B cell (primary cell): ENCODE measurements around the gene PDGFA. TPM values are rescaled to one million over a fixed set of nuclear protein-coding genes. Genes with fewer than 3 reads are reported as not detected.

Experiments used
- ATAC-seq: fragments of 200-7000 bp; cut with Tn5 transposase; one replicate; pipeline ENCODE4 v1.10.0; 2021; ENCODE audit warnings: low read depth, mild to moderate bottlenecking, moderate number of reproducible peaks, moderate library complexity
- CTCF ChIA-PET: fragments of 350-600 bp; sonication (Branson Sonifier 250); formaldehyde crosslinking; loops from one replicate; lab custom pipeline; 2021; ENCODE audit warnings: antibody characterized with exemption, inconsistent platforms; lab: Charles Lee
- POLR2A ChIA-PET: fragments of 350-600 bp; sonication (Branson Sonifier 250); formaldehyde crosslinking; loops from one replicate; lab custom pipeline; 2021; ENCODE audit warnings: antibody characterized with exemption; lab: Charles Lee
- DNase-seq: peaks from one replicate; pipeline ENCODE4 v3.0.0; 2013
- H2AFZ ChIP-seq: 2 replicates; pipeline ENCODE4 v1.6.1; 2012; ENCODE audit warnings: mild to moderate bottlenecking, low read depth, low read length; ENCODE audit not compliant: insufficient read depth, poor library complexity, severe bottlenecking
- H3K27ac ChIP-seq, 2 donors: 1 replicate in 1 of 2; 2 replicates in 1 of 2; pipeline ENCODE4 v1.5.1; 2012 to 2013; ENCODE audit warnings: low read length in 2 of 2, mild to moderate bottlenecking in 2 of 2, moderate library complexity in 1 of 2
- H3K27me3 ChIP-seq, 4 experiments: fragments of 200-600 bp in 1 of 4; sonication (generic) in 1 of 4; replicated peaks in 1 of 4; 1 replicate in 2 of 4; 2 replicates in 2 of 4; pipeline versions ENCODE4 v1.6.1 to v1.7.0; 2013 to 2016; ENCODE audit warnings: low read length in 3 of 4, mild to moderate bottlenecking in 2 of 4, mixed read lengths in 1 of 4, moderate library complexity in 1 of 4; ENCODE audit not compliant: insufficient read depth in 4 of 4, control insufficient read depth in 3 of 4; ENCODE audit errors: control extremely low read depth in 1 of 4
- H3K36me3 ChIP-seq, 2 experiments: replicated peaks in 1 of 2; 1 replicate in 1 of 2; 2 replicates in 1 of 2; pipeline versions ENCODE4 v1.6.1 to v1.7.1; 2013; ENCODE audit warnings: low read length in 1 of 2; ENCODE audit not compliant: insufficient read depth in 2 of 2, control insufficient read depth in 1 of 2; ENCODE audit errors: control extremely low read depth in 1 of 2, extremely low read depth in 1 of 2
- H3K4me1 ChIP-seq, 2 donors: fragments of 200-600 bp in 1 of 2; sonication (generic) in 1 of 2; 1 replicate in 1 of 2; 2 replicates in 1 of 2; pipeline versions ENCODE4 v1.5.1 to v1.6.1; 2013 to 2017; ENCODE audit warnings: low read length in 2 of 2; ENCODE audit not compliant: control insufficient read depth in 2 of 2, insufficient read depth in 2 of 2
- H3K4me2 ChIP-seq: replicated peaks from 2 replicates; pipeline ENCODE3; 2012; ENCODE audit warnings: mild to moderate bottlenecking, low read depth, low read length; ENCODE audit not compliant: poor library complexity, severe bottlenecking
- H3K4me3 ChIP-seq, 5 experiments: fragments of 200-600 bp in 1 of 5; sonication (generic) in 1 of 5; 1 replicate in 3 of 5; 2 replicates in 2 of 5; pipeline versions ENCODE4 v1.5.1 to v1.7.0; 2011 to 2016; ENCODE audit warnings: low read length in 4 of 5, mild to moderate bottlenecking in 4 of 5, low read depth in 2 of 5, control low read depth in 1 of 5, moderate library complexity in 1 of 5; ENCODE audit not compliant: insufficient read depth in 1 of 5; ENCODE audit errors: control extremely low read depth in 1 of 5, extremely low read depth in 1 of 5
- H3K79me2 ChIP-seq: fragments of 200-600 bp; sonication (generic); one replicate; pipeline ENCODE4 v1.6.0; 2016; ENCODE audit warnings: low read length; ENCODE audit not compliant: control insufficient read depth, insufficient read depth
- H3K9ac ChIP-seq: fragments of 200-600 bp; sonication (generic); 2 replicates; pipeline ENCODE4 v1.6.1; 2017; ENCODE audit warnings: mild to moderate bottlenecking, low read length, moderate library complexity
- H3K9me3 ChIP-seq, 3 donors: one replicate each; pipeline versions ENCODE4 v1.6.1 to v1.7.1; 2013; ENCODE audit warnings: low read length in 2 of 3; ENCODE audit not compliant: control insufficient read depth in 2 of 3, insufficient read depth in 1 of 3; ENCODE audit errors: control extremely low read depth in 1 of 3
- H4K20me1 ChIP-seq: 2 replicates; pipeline ENCODE4 v1.6.0; 2012; ENCODE audit warnings: mild to moderate bottlenecking, low read length; ENCODE audit not compliant: insufficient read depth, control insufficient read depth, poor library complexity, severe bottlenecking
- H3K27ac Mint-ChIP-seq: one replicate; pipeline ENCODE4 v1.8.0; 2021; ENCODE audit warnings: mixed read lengths
- H3K27me3 Mint-ChIP-seq: one replicate; pipeline ENCODE4 v1.8.0; 2021; ENCODE audit warnings: mixed read lengths
- H3K4me1 Mint-ChIP-seq: one replicate; pipeline ENCODE4 v1.8.0; 2021; ENCODE audit warnings: mixed read lengths
- H3K4me3 Mint-ChIP-seq: one replicate; pipeline ENCODE4 v1.8.0; 2021; ENCODE audit warnings: mixed read lengths
- H3K9me3 Mint-ChIP-seq: one replicate; pipeline ENCODE4 v1.8.0; 2022; ENCODE audit warnings: mixed read lengths; ENCODE audit not compliant: insufficient read depth
- CTCF ChIP-seq: fragments of 200-600 bp; IDR thresholded peaks from one replicate; pipeline ENCODE4 v1.8.0; 2022; ENCODE audit warnings: antibody characterized with exemption, mild to moderate bottlenecking
- EZH2 ChIP-seq: IDR thresholded peaks from 2 replicates; pipeline ENCODE4 v1.6.1; 2012; ENCODE audit warnings: borderline replicate concordance, low read depth, mild to moderate bottlenecking, moderate library complexity, low read length; ENCODE audit not compliant: insufficient read depth, poor library complexity, severe bottlenecking
- WGBS: methylation state at CpG from one replicate; pipeline ENCODE4 v1.1.5; 2013; ENCODE audit warnings: missing lambda C conversion rate; ENCODE audit not compliant: insufficient coverage; 5-methylcytosine and 5-hydroxymethylcytosine counted together
- intact Hi-C: fragments of 100-400 bp; cut with micrococcal nuclease; formaldehyde crosslinking; loops from one replicate; pipeline ENCODE4 v1.10.0; 2022
- polyA plus RNA-seq: library from polyadenylated mRNA; depleted of rRNA; stranded (reverse); fragments of >200 nt; gene quantifications from 2 replicates; pipeline ENCODE4 v1.2.3, GENCODE V29; 2012
- total RNA-seq, 2 donors: library from RNA; stranded (reverse); fragments of 120-200 nt in 1 of 2; gene quantifications; 1 replicate in 1 of 2; 2 replicates in 1 of 2; pipeline versions ENCODE4 v1.2.3 to v1.2.4, GENCODE V29; 2013 to 2022

Gene PDGFA
- total and polyA plus RNA-seq, 2 donors (not counting 1 experiment from before 2014, with no cell fraction given), result 0.36 to 1.5 TPM

- intact Hi-C loops, result no loop called here
- WGBS, result under 1% methylated on average over 93 of the region's 93 CpGs
- Mint-ChIP-seq H3K4me1 (peaks cover 23% of the 10 kb centered on the region), H3K27ac (peak overlapping the region; percentile 46), H3K4me3 (peak overlapping the region; percentile 87), H3K9me3 (no peaks in the 10 kb centered on the region), H3K27me3 (peaks cover 15% of the 10 kb centered on the region)
- ChIA-PET POLR2A (no interaction called here), CTCF (no interaction called here)
- ATAC-seq (peak; percentile 15), DNase-seq (peak; percentile 47)
- no peaks in the 10 kb centered on the region for H3K36me3 ChIP-seq
- H3K27me3 ChIP-seq, result peaks cover 0 to 35% (median 15%) of the 10 kb centered on the region in 4 experiments
- peaks cover 0 to 8% (median 0%) of the 10 kb centered on the region in 3 donors for H3K9me3 ChIP-seq
- peak overlapping the region; percentile 54 for H2AFZ ChIP-seq
- H3K4me1 ChIP-seq, result peaks cover 33 to 40% of the 10 kb centered on the region in 2 donors
- H3K27ac ChIP-seq, result no peak overlapping the region
- H4K20me1 ChIP-seq, result no peaks in the 10 kb centered on the region
- peak overlapping the region; percentile 52 for H3K9ac ChIP-seq
- TF ChIP-seq EZH2 (no peak), CTCF (no peak)
- peak overlapping the region in 4 of 5 experiments; percentile 22 to 56 (median 45) for H3K4me3 ChIP-seq
- H3K79me2 ChIP-seq, result no peaks in the 10 kb centered on the region
- peak overlapping the region; percentile 90 for H3K4me2 ChIP-seq
These were observed 789 bp downstream of the PDGFA start for GRCh38 chr7:518630-519483.
